ENCODE data around the gene KRT5.

KRT5 gene

GRCh38 chr12:52537101-52537500, 16.9 kb upstream of the KRT5 start:
- no peak for DNase-seq (ENCODE audit: low spot score)

GRCh38 chr12:52535574-52535973, 15.4 kb upstream of the KRT5 start:
- no peak for DNase-seq (ENCODE audit: low spot score)

GRCh38 chr12:52534482-52534881, 14.3 kb upstream of the KRT5 start:
- no peak for DNase-seq (ENCODE audit: low spot score)

GRCh38 chr12:52533686-52534470, 13.7 kb upstream of the KRT5 start:
- DNase-seq (ENCODE audit: low spot score): no peak

GRCh38 chr12:52532636-52533035, 12.4 kb upstream of the KRT5 start:
- no peak for DNase-seq (ENCODE audit: low spot score)

- no peak for DNase-seq (ENCODE audit: low spot score)
Measured at GRCh38 chr12:52531566-52532300, 11.5 kb upstream of the KRT5 start.

- DNase-seq (ENCODE audit: low spot score): no peak
Measured at GRCh38 chr12:52530905-52531304, 10.7 kb upstream of the KRT5 start.

GRCh38 chr12:52530366-52530765, 10.2 kb upstream of the KRT5 start:
- no peak for DNase-seq (ENCODE audit: low spot score)

- DNase-seq (ENCODE audit: low spot score): no peak
Measured at GRCh38 chr12:52529846-52530245, 9.7 kb upstream of the KRT5 start.

- DNase-seq (ENCODE audit: low spot score): no peak
Measured at GRCh38 chr12:52529417-52529816, 9.2 kb upstream of the KRT5 start.

GRCh38 chr12:52528641-52529143, 8.5 kb upstream of the KRT5 start:
- no peak for DNase-seq (ENCODE audit: low spot score)

GRCh38 chr12:52527121-52527800, 7.1 kb upstream of the KRT5 start:
- DNase-seq (ENCODE audit: low spot score): no peak

GRCh38 chr12:52526511-52526951, 6.3 kb upstream of the KRT5 start:
- no peak for DNase-seq (ENCODE audit: low spot score)

- DNase-seq (ENCODE audit: low spot score): no peak
Measured at GRCh38 chr12:52525661-52526499, 5.7 kb upstream of the KRT5 start.

GRCh38 chr12:52524898-52525591, 4.9 kb upstream of the KRT5 start:
- DNase-seq (ENCODE audit: low spot score): no peak

- no peak for DNase-seq (ENCODE audit: low spot score)
Measured at GRCh38 chr12:52524241-52524897, 4.2 kb upstream of the KRT5 start.

- DNase-seq (ENCODE audit: low spot score): no peak
Measured at GRCh38 chr12:52523824-52524223, 3.6 kb upstream of the KRT5 start.

GRCh38 chr12:52522346-52523011, 2.3 kb upstream of the KRT5 start:
- DNase-seq (ENCODE audit: low spot score): no peak

- DNase-seq (ENCODE audit: low spot score): no peak
Measured at GRCh38 chr12:52521568-52522266, 1.5 kb upstream of the KRT5 start.

Data from cerebellar cortex (tissue), 1 donor.